Cerebellar nuclear complex (tissue), 1 donor: ENCODE data around the gene PDLIM3.
"Not testable (repeated sequence)": the region's sequence is repeated elsewhere in the genome, so short reads cannot be mapped to it uniquely, and the experiment has no call there.

Experiments
- DNase-seq, 2 experiments: peaks; one replicate each; lab custom pipeline; 2025; lab: John Stamatoyannopoulos, UW

The PDLIM3 gene

GRCh38 chr4:185520119-185520518 is 15.2 kb downstream of the PDLIM3 start:
- DNase-seq: no peak

- DNase-seq: no peak
Measured at GRCh38 chr4:185518494-185518893, 16.8 kb downstream of the PDLIM3 start.

GRCh38 chr4:185518069-185518468 is 17.2 kb downstream of the PDLIM3 start:
- no peak for DNase-seq

- DNase-seq: no peak
Measured at GRCh38 chr4:185515248-185515647, 20.1 kb downstream of the PDLIM3 start.

- DNase-seq: no peak
Measured at GRCh38 chr4:185514182-185514697, 21.1 kb downstream of the PDLIM3 start.

- DNase-seq: no peak
Measured at GRCh38 chr4:185513489-185514181, 21.7 kb downstream of the PDLIM3 start.

- no peak for DNase-seq
Measured at GRCh38 chr4:185512516-185512915, 22.8 kb downstream of the PDLIM3 start.

- DNase-seq: not testable (repeated sequence)
Measured at GRCh38 chr4:185511243-185511642, 24.1 kb downstream of the PDLIM3 start.

- DNase-seq: no peak
Measured at GRCh38 chr4:185510806-185511205, 24.5 kb downstream of the PDLIM3 start.

- DNase-seq: no peak
Measured at GRCh38 chr4:185508181-185508580, 27.1 kb downstream of the PDLIM3 start.

GRCh38 chr4:185506422-185506821 is 28.9 kb downstream of the PDLIM3 start:
- DNase-seq: no peak

- no peak for DNase-seq
Measured at GRCh38 chr4:185504098-185505047, 30.9 kb downstream of the PDLIM3 start.

- DNase-seq: no peak
Measured at GRCh38 chr4:185502386-185502785, 32.9 kb downstream of the PDLIM3 start.

- DNase-seq: no peak
Measured at GRCh38 chr4:185500576-185500975, 34.7 kb downstream of the PDLIM3 start.

- DNase-seq: no peak
Measured at GRCh38 chr4:185500035-185500434, 35.3 kb downstream of the PDLIM3 start.

- no peak for DNase-seq
Measured at GRCh38 chr4:185488650-185489049, 46.7 kb downstream of the PDLIM3 start.

GRCh38 chr4:185481401-185481800 is 53.9 kb downstream of the PDLIM3 start:
- DNase-seq: no peak

GRCh38 chr4:185480016-185480732 is 55.1 kb downstream of the PDLIM3 start:
- no peak for DNase-seq

GRCh38 chr4:185479507-185479971 is 55.8 kb downstream of the PDLIM3 start:
- no peak for DNase-seq

GRCh38 chr4:185473247-185473646 is 62.1 kb downstream of the PDLIM3 start:
- no peak for DNase-seq

- no peak for DNase-seq
Measured at GRCh38 chr4:185472103-185472542, 63.2 kb downstream of the PDLIM3 start.
